Lower leg skin (tissue), 4 donors: ENCODE results near the gene TSHZ2. TPM values are rescaled to one million over a fixed set of nuclear protein-coding genes. Genes with fewer than 3 reads are reported as not detected.

Experiments used
- DNase-seq, 2 donors: peaks; one replicate each; pipeline ENCODE4 v3.0.0-alpha.2; 2019; ENCODE audit warnings: low spot score in 2 of 2
- H3K4me3 ChIP-seq: fragments of 200-600 bp; sonication (generic); 2 replicates; pipeline ENCODE4 v1.5.1; 2017; ENCODE audit warnings: mild to moderate bottlenecking, low read depth; ENCODE audit not compliant: poor library complexity, severe bottlenecking
- POLR2A ChIP-seq, 2 donors: fragments of 450-650 bp; IDR thresholded peaks; one replicate each; pipeline ENCODE4 v1.6.1; 2016 to 2017; ENCODE audit warnings: antibody characterized with exemption in 2 of 2, mild to moderate bottlenecking in 1 of 2, moderate library complexity in 1 of 2
- WGBS, 2 donors: methylation state at CpG; one replicate each; pipeline ENCODE4 v1.1.5; 2018; 5-methylcytosine and 5-hydroxymethylcytosine counted together
- intact Hi-C: fragments of 100-400 bp; cut with DNase I; formaldehyde crosslinking; loops from one replicate; pipeline ENCODE4 v1.15.0; 2023; ENCODE audit warnings: low total_unique reads
- total RNA-seq, 4 donors: library from RNA; depleted of rRNA; stranded (reverse); fragments of >200 nt; gene quantifications; one replicate each; pipeline ENCODE4 v1.1.0, GENCODE V29; 2016
- TF ChIP-seq, protein P1 (sequence below), 3 donors: fragments of 450-650 bp; IDR thresholded peaks; one replicate each; pipeline ENCODE4 v1.5.1; 2016; ENCODE audit warnings: antibody characterized with exemption in 3 of 3, mild to moderate bottlenecking in 3 of 3, moderate library complexity in 2 of 3

The TSHZ2 gene
- total RNA-seq, 4 donors from 2014 or later, result 8.1 to 25.7 (median 10.5) TPM

DNA sequence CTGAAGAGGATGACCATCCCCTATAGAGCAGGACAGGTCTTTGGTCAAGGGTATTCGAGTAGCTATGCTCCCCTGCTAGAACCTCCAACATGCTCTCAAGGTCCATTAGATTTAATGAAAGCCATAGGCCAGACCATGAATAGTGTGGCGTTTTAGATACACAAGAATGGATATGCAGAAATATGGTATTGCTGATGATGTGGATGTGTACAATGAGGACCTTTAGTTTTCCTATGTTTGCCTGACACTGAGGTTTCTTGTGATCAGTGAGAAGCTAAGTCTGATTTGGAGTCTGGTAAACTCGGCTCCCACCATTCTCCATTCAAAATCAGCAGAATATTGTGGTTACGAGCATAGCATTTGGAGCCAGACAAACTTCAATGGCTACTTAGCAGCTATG is 125.6 kb downstream of the TSHZ2 start:
- no peak for DNase-seq
- TF ChIP-seq POLR2A (IDR thresholded peaks at IDR 0.05), result no peak
- TF ChIP-seq, protein P1, sequence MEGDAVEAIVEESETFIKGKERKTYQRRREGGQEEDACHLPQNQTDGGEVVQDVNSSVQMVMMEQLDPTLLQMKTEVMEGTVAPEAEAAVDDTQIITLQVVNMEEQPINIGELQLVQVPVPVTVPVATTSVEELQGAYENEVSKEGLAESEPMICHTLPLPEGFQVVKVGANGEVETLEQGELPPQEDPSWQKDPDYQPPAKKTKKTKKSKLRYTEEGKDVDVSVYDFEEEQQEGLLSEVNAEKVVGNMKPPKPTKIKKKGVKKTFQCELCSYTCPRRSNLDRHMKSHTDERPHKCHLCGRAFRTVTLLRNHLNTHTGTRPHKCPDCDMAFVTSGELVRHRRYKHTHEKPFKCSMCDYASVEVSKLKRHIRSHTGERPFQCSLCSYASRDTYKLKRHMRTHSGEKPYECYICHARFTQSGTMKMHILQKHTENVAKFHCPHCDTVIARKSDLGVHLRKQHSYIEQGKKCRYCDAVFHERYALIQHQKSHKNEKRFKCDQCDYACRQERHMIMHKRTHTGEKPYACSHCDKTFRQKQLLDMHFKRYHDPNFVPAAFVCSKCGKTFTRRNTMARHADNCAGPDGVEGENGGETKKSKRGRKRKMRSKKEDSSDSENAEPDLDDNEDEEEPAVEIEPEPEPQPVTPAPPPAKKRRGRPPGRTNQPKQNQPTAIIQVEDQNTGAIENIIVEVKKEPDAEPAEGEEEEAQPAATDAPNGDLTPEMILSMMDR (IDR thresholded peaks at IDR 0.05), result no peak
- no peak overlapping the region for H3K4me3 ChIP-seq
- WGBS, 2 donors, result 92 to 93% methylated on average over 4 of the region's 4 CpGs
- intact Hi-C loops, result no loop called here

DNA sequence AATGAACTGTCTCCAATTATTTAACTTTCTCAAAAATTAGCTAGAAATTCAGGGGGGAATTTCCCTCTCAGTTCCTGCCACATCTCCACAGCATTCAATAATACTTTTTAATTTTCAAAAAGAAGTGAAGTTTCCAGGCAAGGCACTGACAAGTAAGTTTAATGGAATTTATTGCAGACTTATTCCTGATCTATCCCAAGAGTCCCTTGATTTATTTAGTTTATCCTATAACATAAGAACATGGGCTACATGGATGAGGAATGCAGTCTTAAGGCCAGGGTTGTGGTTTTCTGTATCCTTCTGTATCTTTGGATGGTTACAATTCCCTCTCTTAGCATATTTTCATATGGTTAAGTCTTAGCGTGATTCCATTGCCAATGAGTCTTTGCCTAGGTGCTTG is 126.5 kb downstream of the TSHZ2 start:
- no peak for DNase-seq
- H3K4me3 ChIP-seq, result no peak overlapping the region
- intact Hi-C loops, result no loop called here
- 88 to 89% methylated on average over 1 of the region's 1 CpG for WGBS, 2 donors
- no peak for TF ChIP-seq POLR2A (IDR thresholded peaks at IDR 0.05)
- TF ChIP-seq, protein P1 (IDR thresholded peaks at IDR 0.05), result no peak

DNA sequence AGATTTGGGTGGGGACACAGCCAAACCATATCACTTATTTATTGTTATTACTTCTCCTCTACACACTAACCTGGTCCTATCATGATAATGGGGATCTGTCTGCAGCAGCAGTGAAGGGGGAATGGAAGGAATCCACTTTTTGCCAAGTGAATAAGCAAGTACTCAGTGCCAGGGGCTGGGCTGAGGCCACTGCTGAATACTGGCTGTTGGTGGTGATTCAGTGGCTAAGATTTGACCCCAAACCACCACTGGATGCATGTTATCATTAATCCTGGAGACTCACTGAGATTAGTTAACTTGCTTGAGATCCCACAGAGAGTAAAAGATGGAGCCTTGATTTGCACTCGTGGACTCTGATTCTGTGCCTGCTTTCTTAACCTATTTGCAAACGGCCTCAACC is 127.7 kb downstream of the TSHZ2 start:
- TF ChIP-seq POLR2A (IDR thresholded peaks at IDR 0.05), result no peak
- TF ChIP-seq, protein P1 (IDR thresholded peaks at IDR 0.05), result no peak
- WGBS, 2 donors, result 63% methylated on average over 2 of the region's 2 CpGs
- no peak for DNase-seq
- H3K4me3 ChIP-seq, result no peak overlapping the region
- intact Hi-C loops, result no loop called here

DNA sequence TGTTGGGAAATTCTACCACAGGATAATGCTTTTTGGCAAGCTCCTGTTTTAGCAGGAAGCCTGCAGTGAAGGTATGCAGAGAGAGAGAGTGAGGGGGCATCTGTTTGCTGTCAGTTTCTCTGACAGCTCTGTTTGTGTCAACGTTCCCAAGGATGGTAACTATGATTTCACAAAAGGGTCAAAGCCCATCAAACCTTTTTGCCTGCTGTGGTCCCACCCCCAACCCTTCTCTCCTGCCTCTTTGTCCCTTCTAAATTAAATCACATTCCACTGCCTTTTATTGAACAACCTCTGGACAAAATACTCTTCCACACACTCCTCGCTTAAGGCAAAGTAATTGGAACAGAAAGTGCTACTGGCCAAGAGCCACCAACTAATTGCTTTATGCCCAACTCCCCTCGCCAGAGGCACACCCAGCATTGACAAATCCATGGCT is 128.3 kb downstream of the TSHZ2 start:
- peak in 1 of 2 donors; percentile 80 for DNase-seq
- intact Hi-C loops, result no loop called here

DNA sequence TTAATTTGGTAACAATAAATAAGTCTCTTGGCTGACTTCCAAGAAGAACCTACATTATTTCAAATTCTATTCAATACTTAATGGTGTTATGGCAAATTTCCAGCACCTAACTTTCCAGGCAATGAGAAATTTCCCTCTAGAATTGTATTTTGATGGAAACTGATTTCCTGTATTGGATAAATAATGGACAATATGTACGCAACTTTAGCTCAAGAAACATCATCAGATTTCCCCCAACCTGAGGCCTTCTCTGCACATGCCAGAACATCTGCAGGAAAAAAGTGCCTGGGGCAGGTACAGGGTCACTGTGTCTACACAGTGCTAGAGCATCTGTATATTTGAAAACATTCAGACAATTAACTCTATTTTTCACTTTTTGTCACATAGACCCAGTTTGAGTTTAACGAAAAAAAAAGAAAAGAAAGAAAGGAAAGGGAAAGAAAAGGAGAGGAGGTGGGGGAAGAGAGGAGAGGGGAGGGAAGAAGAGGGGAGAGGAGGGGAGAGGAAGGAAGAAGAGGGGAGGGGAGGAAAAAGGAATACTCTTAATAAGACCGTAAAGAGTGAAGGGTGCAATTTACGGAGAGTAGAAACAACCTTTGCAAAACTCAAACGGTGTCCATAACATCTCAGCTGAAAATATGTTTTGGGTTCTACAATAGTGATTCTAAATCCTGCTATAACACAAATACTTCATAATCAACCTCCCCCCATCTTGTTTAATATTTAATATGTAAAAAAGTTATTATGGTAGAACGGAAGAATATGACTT is 130.0 kb downstream of the TSHZ2 start:
- no peak overlapping the region for H3K4me3 ChIP-seq
- no peak for DNase-seq
- TF ChIP-seq, protein P1 (IDR thresholded peaks at IDR 0.05), result no peak
- no peak for TF ChIP-seq POLR2A (IDR thresholded peaks at IDR 0.05)
- intact Hi-C loops, result no loop called here
- 86 to 89% methylated on average over 6 of the region's 6 CpGs for WGBS, 2 donors

More for the DNA sequence above, 128.3 kb downstream of the TSHZ2 start:
- WGBS, 2 donors, result 6 to 16% methylated on average over 3 of the region's 3 CpGs
- H3K4me3 ChIP-seq, result no peak overlapping the region
- TF ChIP-seq, protein P1 (IDR thresholded peaks at IDR 0.05), result no peak
- no peak for TF ChIP-seq POLR2A (IDR thresholded peaks at IDR 0.05)
